ENCODE data around the gene STMN3.
"Not testable (repeated sequence)": the region's sequence is repeated elsewhere in the genome, so short reads cannot be mapped to it uniquely, and the experiment has no call there.

STMN3 gene

GRCh38 chr20:63675681-63676368, 22.6 kb upstream of the STMN3 start:
- DNase-seq: no peak

GRCh38 chr20:63673951-63674350, 20.7 kb upstream of the STMN3 start:
- no peak for DNase-seq

- DNase-seq: no peak
These were observed 19.4 kb upstream of the STMN3 start for GRCh38 chr20:63672666-63673065.

GRCh38 chr20:63671695-63672094, 18.5 kb upstream of the STMN3 start:
- DNase-seq: not testable (repeated sequence)

- no peak for DNase-seq
These were observed 15.1 kb upstream of the STMN3 start for GRCh38 chr20:63668351-63668750.

- DNase-seq: no peak
These were observed 14.6 kb upstream of the STMN3 start for GRCh38 chr20:63667858-63668257.

- DNase-seq: no peak
These were observed 12.5 kb upstream of the STMN3 start for GRCh38 chr20:63665708-63666107.

GRCh38 chr20:63664861-63665594, 11.8 kb upstream of the STMN3 start:
- DNase-seq: no peak

- no peak for DNase-seq
These were observed 11.1 kb upstream of the STMN3 start for GRCh38 chr20:63664143-63664851.

- DNase-seq: no peak
These were observed 10.3 kb upstream of the STMN3 start for GRCh38 chr20:63663332-63664066.

- DNase-seq: no peak
These were observed 9.6 kb upstream of the STMN3 start for GRCh38 chr20:63662813-63663189.

GRCh38 chr20:63661959-63662812, 9.0 kb upstream of the STMN3 start:
- no peak for DNase-seq

- DNase-seq: no peak
These were observed 7.9 kb upstream of the STMN3 start for GRCh38 chr20:63661108-63661507.

- no peak for DNase-seq
These were observed 7.4 kb upstream of the STMN3 start for GRCh38 chr20:63660622-63661021.

GRCh38 chr20:63660174-63660573, 7.0 kb upstream of the STMN3 start:
- DNase-seq: not testable (repeated sequence)

- no peak for DNase-seq
These were observed 6.1 kb upstream of the STMN3 start for GRCh38 chr20:63659370-63659769.

- no peak for DNase-seq
These were observed 5.5 kb upstream of the STMN3 start for GRCh38 chr20:63658749-63659187.

- DNase-seq: peak; percentile 91
These were observed 4.9 kb upstream of the STMN3 start, which contains the start of gene RTEL1 for GRCh38 chr20:63657937-63658748. Gene RTEL1 (plus strand): TSS chr20:63658312. CDS start chr20:63659403, 1,091 bp downstream.

GRCh38 chr20:63657260-63657936, 4.2 kb upstream of the STMN3 start:
- DNase-seq: no peak

- DNase-seq: no peak
These were observed 3.2 kb upstream of the STMN3 start for GRCh38 chr20:63656451-63656850.

- DNase-seq: no peak
These were observed 2.0 kb upstream of the STMN3 start for GRCh38 chr20:63655249-63655648.

All from CD4-positive, alpha-beta T cell treated with Interleukin-10 for 1 hour (primary cell).